T-cell (primary cell): ENCODE results near the gene FANCG. TPM values are rescaled to one million over a fixed set of nuclear protein-coding genes. Genes with fewer than 3 reads are reported as not detected.

Experiments
- ATAC-seq, 4 experiments: fragments of 200-7000 bp in 3 of 4; fragments of 150-1000 bp in 1 of 4; cut with Tn5 transposase; replicated peaks in 1 of 4; 1 replicate in 3 of 4; 2 replicates in 1 of 4; pipeline ENCODE4 v1.10.0; 2021; ENCODE audit warnings: moderate library complexity in 3 of 4, mild to moderate bottlenecking in 2 of 4, moderate number of reproducible peaks in 1 of 4
- CTCF ChIA-PET, 2 donors: fragments of 300-600 bp; sonication (Branson Sonifier 250); formaldehyde crosslinking; loops; one replicate each; lab custom pipeline; 2022; ENCODE audit warnings: antibody characterized with exemption in 2 of 2; lab: Charles Lee
- POLR2A ChIA-PET, 2 donors: fragments of 300-600 bp; sonication (Branson Sonifier 250); formaldehyde crosslinking; loops; one replicate each; lab custom pipeline; 2022; ENCODE audit warnings: antibody characterized with exemption in 2 of 2; lab: Charles Lee
- DNase-seq, 35 experiments: peaks; one replicate each; pipeline versions ENCODE4 v3.0.0 to v3.0.0-alpha.2; 2013 to 2023
- H3K27ac ChIP-seq: one replicate; pipeline ENCODE4 v1.5.1; 2013; ENCODE audit warnings: low read length
- H3K27me3 ChIP-seq, 2 experiments: replicated peaks in 1 of 2; 1 replicate in 1 of 2; 2 replicates in 1 of 2; pipeline versions ENCODE4 v1.6.1 to v1.7.0; 2013; ENCODE audit warnings: low read length in 1 of 2, mixed read lengths in 1 of 2; ENCODE audit not compliant: control insufficient read depth in 2 of 2, insufficient read depth in 2 of 2; ENCODE audit errors: extremely low read depth in 1 of 2
- H3K36me3 ChIP-seq, 2 donors: 1 replicate in 1 of 2; 2 replicates in 1 of 2; pipeline versions ENCODE4 v1.6.1 to v1.7.0; 2013; ENCODE audit warnings: low read length in 1 of 2; ENCODE audit not compliant: control insufficient read depth in 2 of 2, insufficient read depth in 1 of 2; ENCODE audit errors: extremely low read depth in 1 of 2
- H3K4me1 ChIP-seq, 2 experiments: 1 replicate in 1 of 2; 2 replicates in 1 of 2; pipeline versions ENCODE4 v1.6.1 to v1.7.0; 2013; ENCODE audit warnings: low read length in 2 of 2, mixed read lengths in 1 of 2; ENCODE audit not compliant: insufficient read depth in 2 of 2, control insufficient read depth in 1 of 2; ENCODE audit errors: extremely low read depth in 1 of 2
- H3K4me3 ChIP-seq, 2 donors: 1 replicate in 1 of 2; 2 replicates in 1 of 2; pipeline versions ENCODE4 v1.5.1 to v1.7.0; 2013; ENCODE audit warnings: mild to moderate bottlenecking in 2 of 2, low read length in 1 of 2, moderate library complexity in 1 of 2; ENCODE audit not compliant: control insufficient read depth in 1 of 2; ENCODE audit errors: extremely low read depth in 1 of 2
- H3K9me3 ChIP-seq: 2 replicates; pipeline ENCODE4 v1.7.0; 2013
- H3K27ac Mint-ChIP-seq, 2 donors: one replicate each; pipeline ENCODE4 v1.8.0; 2020 to 2021; ENCODE audit warnings: mild to moderate bottlenecking in 2 of 2, mixed read lengths in 2 of 2
- H3K27me3 Mint-ChIP-seq, 2 donors: one replicate each; pipeline ENCODE4 v1.8.0; 2021 to 2022; ENCODE audit warnings: mixed read lengths in 2 of 2
- H3K36me3 Mint-ChIP-seq: one replicate; pipeline ENCODE4 v1.8.0; 2021; ENCODE audit warnings: mixed read lengths
- H3K4me1 Mint-ChIP-seq, 3 donors: one replicate each; pipeline ENCODE4 v1.8.0; 2020 to 2022; ENCODE audit warnings: mixed read lengths in 3 of 3, mild to moderate bottlenecking in 1 of 3
- H3K4me3 Mint-ChIP-seq, 3 donors: one replicate each; pipeline ENCODE4 v1.8.0; 2020 to 2022; ENCODE audit warnings: mild to moderate bottlenecking in 3 of 3, mixed read lengths in 3 of 3, moderate library complexity in 3 of 3
- H3K9me3 Mint-ChIP-seq, 3 donors: one replicate each; pipeline ENCODE4 v1.8.0; 2020 to 2022; ENCODE audit warnings: mixed read lengths in 3 of 3
- WGBS: methylation state at CpG from one replicate; pipeline ENCODE4 v1.1.5; 2013; ENCODE audit warnings: missing lambda C conversion rate; ENCODE audit not compliant: insufficient coverage; 5-methylcytosine and 5-hydroxymethylcytosine counted together
- total RNA-seq, 35 experiments: library from RNA in 6 of 35; stranded (reverse) in 6 of 35; fragments of 120-200 nt in 1 of 35; gene quantifications; one replicate each; pipeline versions ENCODE4 v1.2.1 to v1.2.4 and lab custom pipeline; 2013 to 2026

The FANCG gene
- total RNA-seq, 5 donors from 2014 or later (not counting 1 experiment from before 2014, with no cell fraction given) = 20.0 to 30.7 (median 28.2) TPM

- ChIA-PET CTCF (interaction anchor here (0.7 to 0.8 kb wide), 3 partner anchors 13 to 273 kb away, joined by 3 to 7 read pairs (median 4); no protein-coding TSS in a partner anchor), POLR2A (interaction anchor here in 1 of 2 donors (0.8 kb wide), 1 partner anchor 67 kb away, joined by 3 read pairs; the partner anchor contains the start of gene STOML2)
- H3K4me3 Mint-ChIP-seq = peak overlapping the region; percentile 46 to 75 (median 59)
- Histone ChIP-seq H3K9me3 (no peaks in the 10 kb centered on the region), H3K4me3 (peak overlapping the region; percentile 18 to 36), H3K36me3 (no peaks in the 10 kb centered on the region), H3K27me3 (no peaks in the 10 kb centered on the region), H3K27ac (no peak overlapping the region), H3K4me1 (peaks cover 0 to 12% of the 10 kb centered on the region in 2 experiments)
- WGBS = 51% methylated on average over 47 of the region's 48 CpGs
- DNase-seq = peak in 34 of 35 experiments; percentile 2 to 58 (median 34)
- H3K27me3 Mint-ChIP-seq = no peaks in the 10 kb centered on the region
- H3K27ac Mint-ChIP-seq = peak overlapping the region in 1 of 2 donors; percentile 28
- ATAC-seq = peak; percentile 75 to 88 (median 88)
- no peaks in the 10 kb centered on the region for H3K9me3 Mint-ChIP-seq
- H3K36me3 Mint-ChIP-seq = peaks cover 4% of the 10 kb centered on the region
- H3K4me1 Mint-ChIP-seq = peaks cover 6 to 11% (median 7%) of the 10 kb centered on the region in 3 donors
These were observed 43.7 kb downstream of the FANCG start for GRCh38 chr9:35035851-35036701.

GRCh38 chr9:35033101-35033500 lies 46.6 kb downstream of the FANCG start:
- Histone ChIP-seq H3K36me3 (no peaks in the 10 kb centered on the region), H3K4me3 (no peak overlapping the region), H3K9me3 (no peaks in the 10 kb centered on the region), H3K27ac (no peak overlapping the region), H3K27me3 (no peaks in the 10 kb centered on the region), H3K4me1 (peaks cover 0 to 12% of the 10 kb centered on the region in 2 experiments)
- POLR2A ChIA-PET = no interaction called here
- WGBS = 100% methylated on average over 2 of the region's 2 CpGs
- DNase-seq (no peak), ATAC-seq (no peak)
- Mint-ChIP-seq H3K4me3 (no peak overlapping the region), H3K4me1 (peaks cover 9 to 17% (median 14%) of the 10 kb centered on the region in 3 donors), H3K27ac (no peak overlapping the region), H3K9me3 (no peaks in the 10 kb centered on the region), H3K27me3 (no peaks in the 10 kb centered on the region), H3K36me3 (peaks cover 6% of the 10 kb centered on the region)
- CTCF ChIA-PET = no interaction called here

- CTCF ChIA-PET = no interaction called here
- Histone ChIP-seq H3K36me3 (no peaks in the 10 kb centered on the region), H3K4me3 (no peak overlapping the region), H3K27me3 (no peaks in the 10 kb centered on the region), H3K27ac (no peak overlapping the region), H3K9me3 (no peaks in the 10 kb centered on the region), H3K4me1 (peaks cover 0 to 3% of the 10 kb centered on the region in 2 experiments)
- Mint-ChIP-seq H3K4me3 (no peak overlapping the region), H3K9me3 (no peaks in the 10 kb centered on the region), H3K36me3 (peaks cover 6% of the 10 kb centered on the region), H3K4me1 (peaks cover 4 to 25% (median 16%) of the 10 kb centered on the region in 3 donors), H3K27me3 (no peaks in the 10 kb centered on the region), H3K27ac (no peak overlapping the region)
- ATAC-seq = no peak
- 40% methylated on average over 1 of the region's 2 CpGs for WGBS
- DNase-seq = no peak
- POLR2A ChIA-PET = no interaction called here
These were observed 49.9 kb downstream of the FANCG start for GRCh38 chr9:35029852-35030251.

- DNase-seq = no peak
- no peak overlapping the region for H3K4me3 ChIP-seq
- H3K27ac ChIP-seq = no peak overlapping the region
- H3K27me3 ChIP-seq = no peaks in the 10 kb centered on the region
- no peak for ATAC-seq
- peaks cover 0 to 3% of the 10 kb centered on the region in 2 experiments for H3K4me1 ChIP-seq
- no peaks in the 10 kb centered on the region for H3K27me3 Mint-ChIP-seq
- POLR2A ChIA-PET = no interaction called here
- peaks cover 4 to 25% (median 16%) of the 10 kb centered on the region in 3 donors for H3K4me1 Mint-ChIP-seq
- H3K9me3 ChIP-seq = no peaks in the 10 kb centered on the region
- no peak overlapping the region for H3K4me3 Mint-ChIP-seq
- no peak overlapping the region for H3K27ac Mint-ChIP-seq
- H3K36me3 ChIP-seq = no peaks in the 10 kb centered on the region
- CTCF ChIA-PET = no interaction called here
- 100% methylated on average over 3 of the region's 4 CpGs for WGBS
- peaks cover 8% of the 10 kb centered on the region for H3K36me3 Mint-ChIP-seq
- no peaks in the 10 kb centered on the region for H3K9me3 Mint-ChIP-seq
These were observed 50.5 kb downstream of the FANCG start for GRCh38 chr9:35029241-35029640.

- Mint-ChIP-seq H3K4me1 (peaks cover 7 to 32% (median 19%) of the 10 kb centered on the region in 3 donors), H3K27ac (peak overlapping the region in 1 of 2 donors; percentile 13), H3K4me3 (no peak overlapping the region), H3K9me3 (no peaks in the 10 kb centered on the region), H3K36me3 (peaks cover 17% of the 10 kb centered on the region), H3K27me3 (no peaks in the 10 kb centered on the region)
- CTCF ChIA-PET = interaction anchor here (1.3 to 1.6 kb wide), 2 partner anchors 23 to 129 kb away, joined by 3 to 6 read pairs; no protein-coding TSS in a partner anchor
- no peak for DNase-seq
- Histone ChIP-seq H3K27ac (no peak overlapping the region), H3K9me3 (no peaks in the 10 kb centered on the region), H3K27me3 (no peaks in the 10 kb centered on the region), H3K36me3 (no peaks in the 10 kb centered on the region), H3K4me3 (no peak overlapping the region), H3K4me1 (peaks cover 2 to 3% of the 10 kb centered on the region in 2 experiments)
- no peak for ATAC-seq
- POLR2A ChIA-PET = interaction anchor here in 1 of 2 donors (0.7 kb wide), 1 partner anchor 49 kb away, joined by 5 read pairs; no protein-coding TSS in a partner anchor
These were observed 51.4 kb downstream of the FANCG start for GRCh38 chr9:35028341-35028740.

- Mint-ChIP-seq H3K27ac (peak overlapping the region in 1 of 2 donors; percentile 13), H3K27me3 (no peaks in the 10 kb centered on the region), H3K4me3 (no peak overlapping the region), H3K9me3 (no peaks in the 10 kb centered on the region), H3K4me1 (peaks cover 8 to 34% (median 20%) of the 10 kb centered on the region in 3 donors), H3K36me3 (peaks cover 18% of the 10 kb centered on the region)
- H3K4me1 ChIP-seq = peaks cover 3% of the 10 kb centered on the region in 2 experiments
- H3K27ac ChIP-seq = no peak overlapping the region
- H3K4me3 ChIP-seq = no peak overlapping the region
- ATAC-seq = no peak
- ChIA-PET POLR2A (interaction anchor here in 1 of 2 donors (0.7 kb wide), 1 partner anchor 49 kb away, joined by 5 read pairs; no protein-coding TSS in a partner anchor), CTCF (interaction anchor here (0.7 to 1.6 kb wide), 4 partner anchors 23 to 763 kb away, joined by 3 to 8 read pairs (median 4); no protein-coding TSS in a partner anchor)
- no peaks in the 10 kb centered on the region for H3K27me3 ChIP-seq
- no peaks in the 10 kb centered on the region for H3K36me3 ChIP-seq
- no peak for DNase-seq
- WGBS = no CpG with 5 or more reads among the region's 1 CpG
- no peaks in the 10 kb centered on the region for H3K9me3 ChIP-seq
These were observed 51.9 kb downstream of the FANCG start for GRCh38 chr9:35027860-35028259.
